ENCODE data around the gene RSRC1. TPM values are rescaled to one million over a fixed set of nuclear protein-coding genes. Genes with fewer than 3 reads are reported as not detected.

RSRC1 gene
- total and polyA plus RNA-seq, 2 of the 8 experiments (the other 6 are each of a cell fraction or from before 2014, with no cell fraction given): 2.0 to 27.9 TPM

DNA sequence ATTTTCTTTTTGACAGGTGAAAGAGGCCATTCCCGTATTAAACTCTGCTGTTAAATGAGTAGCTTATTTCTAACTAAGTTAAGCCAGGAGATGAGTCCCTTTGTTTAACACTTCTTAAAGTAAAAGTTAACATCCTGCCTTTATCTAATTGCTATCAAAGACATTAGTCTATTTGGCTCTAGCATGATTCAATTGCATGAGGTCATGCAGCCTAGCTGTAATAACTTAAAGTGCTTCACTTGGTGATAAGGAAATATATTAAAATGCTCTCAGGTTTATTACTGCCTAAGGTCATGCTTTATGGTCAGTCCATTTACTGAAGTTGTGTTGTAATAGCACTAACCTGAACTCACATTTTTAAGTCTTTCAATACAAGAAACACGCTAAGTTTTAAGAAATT, 378.8 kb downstream of the RSRC1 start:
- Histone ChIP-seq H2AK5ac (ENCODE audit: low read depth, low read length) (no peak overlapping the region), H3K9ac (replicated peaks in 1 of 4; ENCODE audit: extremely low read depth in 1 of 4, low read depth in 3 of 4, low read length in 3 of 4) (no peak overlapping the region), H3K27ac (ENCODE audit: low read depth, low read length) (no peak overlapping the region), H3K4me1 (replicated peaks in 1 of 4; ENCODE audit: control insufficient read depth in 3 of 4, insufficient read depth in 4 of 4, low read length in 3 of 4) (no peaks in the 10 kb centered on the region), H2BK120ac (replicated peaks; ENCODE audit: low read depth, low read length) (no peak overlapping the region), H3K79me2 (ENCODE audit: control insufficient read depth in 1 of 2, insufficient read depth in 2 of 2, low read length in 2 of 2) (no peaks in the 10 kb centered on the region), H3K23me2 (ENCODE audit: low read depth, low read length) (no peaks in the 10 kb centered on the region), H3K4ac (replicated peaks; ENCODE audit: insufficient read length, low read depth, low read length) (no peak overlapping the region), H3K4me3 (ENCODE audit: extremely low read depth in 1 of 4, insufficient read depth in 2 of 4, low read depth in 3 of 4, low read length in 4 of 4) (no peak overlapping the region), H2BK12ac (ENCODE audit: low read depth, low read length) (no peak overlapping the region), H3K9me3 (ENCODE audit: insufficient read depth in 2 of 2, low read depth in 1 of 2, low read length in 1 of 2) (no peaks in the 10 kb centered on the region), H2BK20ac (ENCODE audit: low read length) (no peak overlapping the region), H2BK15ac (ENCODE audit: low read length) (no peak overlapping the region), H4K5ac (ENCODE audit: insufficient read length, low read depth, low read length) (no peak overlapping the region), H4K8ac (ENCODE audit: extremely low read depth, insufficient read depth, low read length) (no peak overlapping the region), H2BK5ac (ENCODE audit: low read depth, low read length) (no peak overlapping the region), H3K23ac (ENCODE audit: insufficient read length) (no peak overlapping the region), H4K91ac (replicated peaks; ENCODE audit: insufficient read length, low read length) (no peak overlapping the region), H3K56ac (replicated peaks; ENCODE audit: insufficient read length, low read depth, low read length) (no peak overlapping the region), H4K20me1 (replicated peaks in 1 of 2; ENCODE audit: control insufficient read depth in 1 of 2, insufficient read depth in 2 of 2, low read length in 2 of 2) (no peaks in the 10 kb centered on the region), H3K79me1 (ENCODE audit: low read depth, low read length) (no peaks in the 10 kb centered on the region), H3K36me3 (ENCODE audit: control insufficient read depth in 2 of 4, insufficient read depth in 4 of 4, low read length in 3 of 4) (no peaks in the 10 kb centered on the region), H2AFZ (ENCODE audit: low read length) (no peak overlapping the region), H3K18ac (ENCODE audit: extremely low read depth, low read length) (no peak overlapping the region), H3K14ac (ENCODE audit: insufficient read length) (no peak overlapping the region), H3K27me3 (replicated peaks in 1 of 4; ENCODE audit: control insufficient read depth in 3 of 4, extremely low read depth in 1 of 4, insufficient read depth in 3 of 4, low read length in 3 of 4) (no peaks in the 10 kb centered on the region; a peak in 1 of 7 replicates), H3K4me2 (ENCODE audit: insufficient read depth in 1 of 2, low read depth in 2 of 2, low read length in 2 of 2) (no peak overlapping the region)
- FAIRE-seq (no peak), DNase-seq (ENCODE audit: low read depth in 1 of 2, low spot score in 2 of 2) (no peak)
- ChIA-PET CTCF (ENCODE audit: partially characterized antibody) (no interaction called here), POLR2A (ENCODE audit: partially characterized antibody) (no interaction called here)
- 46% methylated on average over 2 of the region's 2 CpGs; no CpG with 5 or more reads in 1 of the 2 experiments for WGBS, 2 experiments (ENCODE audit: extremely low coverage in 1 of 2, insufficient coverage in 1 of 2, insufficient read length in 1 of 2, insufficient replicate concordance in 2 of 2, low coverage in 1 of 2, low lambda C conversion rate in 2 of 2, missing lambda C conversion rate in 1 of 2)
- TF ChIP-seq KDM5A (IDR thresholded peaks at IDR 0.05; ENCODE audit: low read length) (no peak), RNF2 (IDR thresholded peaks at IDR 0.05; ENCODE audit: borderline replicate concordance, low read depth, low read length, missing control alignments, poor library complexity, severe bottlenecking) (no peak), POLR2A (IDR thresholded peaks at IDR 0.05; ENCODE audit: control extremely low read depth in 1 of 2, low read depth in 2 of 2, low read length in 2 of 2) (no peak), SRF (IDR thresholded peaks at IDR 0.05; ENCODE audit: low read depth, low read length) (no peak), SP2 (IDR thresholded peaks at IDR 0.05; ENCODE audit: low read length) (no peak), YY1 (IDR thresholded peaks at IDR 0.05; ENCODE audit: low read depth, low read length) (no peak), PHF8 (conservative IDR thresholded peaks at IDR 0.05; ENCODE audit: low read depth, low read length) (no peak), SIX5 (IDR thresholded peaks at IDR 0.05; ENCODE audit: low read depth, low read length) (no peak), POLR2AphosphoS5 (IDR thresholded peaks at IDR 0.05; ENCODE audit: low read depth, low read length) (no peak), KDM1A (IDR thresholded peaks at IDR 0.05; ENCODE audit: borderline replicate concordance, low read length) (no peak), SUZ12 (IDR thresholded peaks at IDR 0.05; ENCODE audit: low read length) (no peak), CHD1 (IDR thresholded peaks at IDR 0.05; ENCODE audit: low read depth, low read length) (no peak), JUND (IDR thresholded peaks at IDR 0.05; ENCODE audit: low read length) (no peak), TEAD4 (IDR thresholded peaks at IDR 0.05; ENCODE audit: low read depth, low read length) (no peak), FOSL1 (IDR thresholded peaks at IDR 0.05; ENCODE audit: insufficient read depth, low read depth, low read length) (no peak), CEBPB (IDR thresholded peaks at IDR 0.05; ENCODE audit: low read depth, low read length) (no peak), SP1 (IDR thresholded peaks at IDR 0.05; ENCODE audit: low read depth, low read length) (no peak)

Measured in H1 (cell line).